KMS-11 (cell line): ENCODE data around the gene PRLH.

Experiments used
- H2AFZ ChIP-seq: fragments of 200-600 bp; sonication (generic); 2 replicates; pipeline ENCODE4 v1.6.1; 2016; ENCODE audit warnings: antibody characterized with exemption, mixed run types, low read depth
- H3K27ac ChIP-seq: fragments of 200-600 bp; sonication (generic); 2 replicates; pipeline ENCODE4 v1.6.1; 2016; ENCODE audit warnings: mild to moderate bottlenecking, mixed run types
- H3K27me3 ChIP-seq: fragments of 200-600 bp; sonication (generic); 2 replicates; pipeline ENCODE4 v1.6.1; 2017; ENCODE audit warnings: mild to moderate bottlenecking, low read depth, mixed run types, moderate library complexity; ENCODE audit not compliant: insufficient read depth
- H3K36me3 ChIP-seq: fragments of 200-600 bp; sonication (generic); 2 replicates; pipeline ENCODE4 v1.6.1; 2017; ENCODE audit warnings: mild to moderate bottlenecking, mixed run types; ENCODE audit not compliant: insufficient read depth
- H3K4me1 ChIP-seq: fragments of 200-600 bp; sonication (generic); 2 replicates; pipeline ENCODE4 v1.6.1; 2016; ENCODE audit warnings: mild to moderate bottlenecking, low read depth, mixed run types; ENCODE audit not compliant: poor library complexity, severe bottlenecking
- H3K4me2 ChIP-seq: fragments of 200-600 bp; sonication (generic); 2 replicates; pipeline ENCODE4 v1.7.0; 2016; ENCODE audit warnings: mild to moderate bottlenecking, mixed run types
- H3K4me3 ChIP-seq: fragments of 200-600 bp; sonication (generic); IDR thresholded peaks from 2 replicates; pipeline ENCODE4 v1.6.1; 2017; ENCODE audit warnings: low read depth, low read length, mixed read lengths; ENCODE audit not compliant: insufficient read depth
- H3K79me2 ChIP-seq: fragments of 200-600 bp; sonication (generic); 2 replicates; pipeline ENCODE4 v1.6.1; 2016; ENCODE audit warnings: low read depth, mixed run types; ENCODE audit not compliant: insufficient read depth
- H3K9ac ChIP-seq: fragments of 200-600 bp; sonication (generic); 2 replicates; pipeline ENCODE4 v1.6.1; 2016; ENCODE audit warnings: mild to moderate bottlenecking, mixed run types
- H4K20me1 ChIP-seq: fragments of 200-600 bp; sonication (generic); 2 replicates; pipeline ENCODE4 v1.6.1; 2016; ENCODE audit warnings: mild to moderate bottlenecking, mixed run types; ENCODE audit not compliant: insufficient read depth
- TF ChIP-seq, protein P1 (sequence below): fragments of 200-600 bp; sonication (generic); conservative IDR thresholded peaks from 2 replicates; pipeline ENCODE4 v1.6.1; 2017; ENCODE audit warnings: low read depth, mild to moderate bottlenecking, antibody characterized with exemption, low read length, moderate library complexity, mixed read lengths

The PRLH gene, protein sequence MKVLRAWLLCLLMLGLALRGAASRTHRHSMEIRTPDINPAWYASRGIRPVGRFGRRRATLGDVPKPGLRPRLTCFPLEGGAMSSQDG

DNA sequence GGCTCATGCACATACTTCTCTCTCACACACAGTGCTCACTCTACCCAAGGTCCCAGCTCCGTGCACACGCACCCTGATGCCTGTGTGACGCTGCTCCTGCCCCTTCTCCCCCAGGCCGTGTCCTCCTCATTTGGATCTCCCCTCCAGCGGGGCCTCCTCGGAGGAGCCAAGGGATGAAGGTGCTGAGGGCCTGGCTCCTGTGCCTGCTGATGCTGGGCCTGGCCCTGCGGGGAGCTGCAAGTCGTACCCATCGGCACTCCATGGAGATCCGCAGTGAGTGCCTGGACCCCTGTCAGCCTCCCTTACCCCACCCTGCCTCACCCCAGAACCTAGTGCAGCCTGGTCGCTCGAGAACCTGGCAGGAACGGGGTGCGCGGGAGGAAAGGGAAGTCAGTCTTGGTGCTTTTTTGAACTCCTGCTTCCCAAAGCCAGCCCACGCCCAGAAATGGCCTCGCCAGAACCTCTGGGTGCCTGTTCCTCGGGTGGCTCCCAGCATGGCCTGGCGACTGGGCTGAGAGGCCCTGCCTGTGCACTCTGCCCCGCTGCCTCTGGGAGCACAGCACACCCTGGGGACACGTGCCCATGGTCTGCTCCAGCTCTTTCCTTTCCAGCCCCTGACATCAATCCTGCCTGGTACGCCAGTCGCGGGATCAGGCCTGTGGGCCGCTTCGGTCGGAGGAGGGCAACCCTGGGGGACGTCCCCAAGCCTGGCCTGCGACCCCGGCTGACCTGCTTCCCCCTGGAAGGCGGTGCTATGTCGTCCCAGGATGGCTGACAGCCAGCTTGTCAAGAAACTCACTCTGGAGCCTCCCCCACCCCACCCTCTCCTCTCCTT, at the start of gene PRLH:
Gene PRLH, plus strand, starts transcription at position 174 of the 835 bp plus-strand sequence. Its CDS starts 0 bp downstream, at position 174.
- Histone ChIP-seq H3K27me3 (no peaks in the 10 kb centered on the region), H3K79me2 (no peaks in the 10 kb centered on the region), H3K27ac (no peak within 1 kb of the TSS), H3K4me1 (no peaks in the 10 kb centered on the region), H3K36me3 (no peaks in the 10 kb centered on the region), H4K20me1 (no peaks in the 10 kb centered on the region), H3K4me2 (no peak within 1 kb of the TSS), H3K9ac (no peak within 1 kb of the TSS), H3K4me3 (no peak within 1 kb of the TSS), H2AFZ (no peak within 1 kb of the TSS)
- TF ChIP-seq, protein P1, sequence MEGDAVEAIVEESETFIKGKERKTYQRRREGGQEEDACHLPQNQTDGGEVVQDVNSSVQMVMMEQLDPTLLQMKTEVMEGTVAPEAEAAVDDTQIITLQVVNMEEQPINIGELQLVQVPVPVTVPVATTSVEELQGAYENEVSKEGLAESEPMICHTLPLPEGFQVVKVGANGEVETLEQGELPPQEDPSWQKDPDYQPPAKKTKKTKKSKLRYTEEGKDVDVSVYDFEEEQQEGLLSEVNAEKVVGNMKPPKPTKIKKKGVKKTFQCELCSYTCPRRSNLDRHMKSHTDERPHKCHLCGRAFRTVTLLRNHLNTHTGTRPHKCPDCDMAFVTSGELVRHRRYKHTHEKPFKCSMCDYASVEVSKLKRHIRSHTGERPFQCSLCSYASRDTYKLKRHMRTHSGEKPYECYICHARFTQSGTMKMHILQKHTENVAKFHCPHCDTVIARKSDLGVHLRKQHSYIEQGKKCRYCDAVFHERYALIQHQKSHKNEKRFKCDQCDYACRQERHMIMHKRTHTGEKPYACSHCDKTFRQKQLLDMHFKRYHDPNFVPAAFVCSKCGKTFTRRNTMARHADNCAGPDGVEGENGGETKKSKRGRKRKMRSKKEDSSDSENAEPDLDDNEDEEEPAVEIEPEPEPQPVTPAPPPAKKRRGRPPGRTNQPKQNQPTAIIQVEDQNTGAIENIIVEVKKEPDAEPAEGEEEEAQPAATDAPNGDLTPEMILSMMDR = no peak

DNA sequence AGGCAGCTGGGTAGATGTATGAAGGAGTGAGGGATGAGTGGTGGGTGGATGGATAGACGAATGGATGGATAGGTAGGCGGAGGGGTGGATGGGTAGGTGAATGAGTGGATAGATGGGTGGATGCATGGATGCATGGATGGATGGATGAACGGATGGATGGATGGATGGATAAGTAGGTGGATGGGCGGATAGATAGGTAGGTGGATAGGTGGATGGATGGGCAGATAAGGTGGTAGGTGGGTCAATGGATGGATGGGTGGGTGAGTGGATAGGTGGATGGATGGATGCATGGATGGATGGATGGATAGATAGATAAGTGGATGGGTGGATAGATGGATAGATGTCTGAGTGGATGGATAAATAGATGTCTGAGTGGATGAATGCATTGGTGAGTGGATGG, 49.2 kb upstream of the PRLH start:
- TF ChIP-seq, protein P1 = no peak
- Histone ChIP-seq H4K20me1 (no peaks in the 10 kb centered on the region), H3K27ac (no peak overlapping the region), H2AFZ (no peak overlapping the region), H3K4me3 (no peak overlapping the region), H3K4me2 (no peak overlapping the region), H3K4me1 (peaks cover 10% of the 10 kb centered on the region), H3K79me2 (no peaks in the 10 kb centered on the region), H3K27me3 (no peaks in the 10 kb centered on the region), H3K9ac (no peak overlapping the region), H3K36me3 (no peaks in the 10 kb centered on the region)

DNA sequence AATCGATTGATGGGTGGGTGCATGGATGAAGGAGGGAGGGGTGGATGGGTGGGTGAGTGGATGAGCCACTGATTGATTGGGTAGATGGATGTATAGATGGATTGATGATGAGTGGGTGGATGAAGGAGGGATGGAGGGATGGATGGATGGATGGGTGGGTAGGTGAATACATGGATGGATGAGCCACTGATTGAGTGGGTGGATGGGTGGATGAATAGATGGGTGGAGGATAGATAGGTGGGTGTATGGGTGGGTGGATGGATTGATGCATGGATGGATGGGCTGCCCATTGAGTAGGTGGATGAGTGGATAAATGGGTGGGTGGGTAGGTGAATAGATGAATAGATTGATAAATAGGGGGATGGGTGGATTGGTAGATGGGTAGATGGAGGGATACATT, 48.4 kb upstream of the PRLH start:
- H3K36me3 ChIP-seq = no peaks in the 10 kb centered on the region
- no peaks in the 10 kb centered on the region for H3K27me3 ChIP-seq
- H3K4me3 ChIP-seq = no peak overlapping the region
- H3K4me1 ChIP-seq = peaks cover 8% of the 10 kb centered on the region
- no peaks in the 10 kb centered on the region for H3K79me2 ChIP-seq
- H3K9ac ChIP-seq = no peak overlapping the region
- no peaks in the 10 kb centered on the region for H4K20me1 ChIP-seq
- H3K27ac ChIP-seq = no peak overlapping the region
- no peak overlapping the region for H3K4me2 ChIP-seq
- TF ChIP-seq, protein P1 = no peak
- H2AFZ ChIP-seq = no peak overlapping the region

DNA sequence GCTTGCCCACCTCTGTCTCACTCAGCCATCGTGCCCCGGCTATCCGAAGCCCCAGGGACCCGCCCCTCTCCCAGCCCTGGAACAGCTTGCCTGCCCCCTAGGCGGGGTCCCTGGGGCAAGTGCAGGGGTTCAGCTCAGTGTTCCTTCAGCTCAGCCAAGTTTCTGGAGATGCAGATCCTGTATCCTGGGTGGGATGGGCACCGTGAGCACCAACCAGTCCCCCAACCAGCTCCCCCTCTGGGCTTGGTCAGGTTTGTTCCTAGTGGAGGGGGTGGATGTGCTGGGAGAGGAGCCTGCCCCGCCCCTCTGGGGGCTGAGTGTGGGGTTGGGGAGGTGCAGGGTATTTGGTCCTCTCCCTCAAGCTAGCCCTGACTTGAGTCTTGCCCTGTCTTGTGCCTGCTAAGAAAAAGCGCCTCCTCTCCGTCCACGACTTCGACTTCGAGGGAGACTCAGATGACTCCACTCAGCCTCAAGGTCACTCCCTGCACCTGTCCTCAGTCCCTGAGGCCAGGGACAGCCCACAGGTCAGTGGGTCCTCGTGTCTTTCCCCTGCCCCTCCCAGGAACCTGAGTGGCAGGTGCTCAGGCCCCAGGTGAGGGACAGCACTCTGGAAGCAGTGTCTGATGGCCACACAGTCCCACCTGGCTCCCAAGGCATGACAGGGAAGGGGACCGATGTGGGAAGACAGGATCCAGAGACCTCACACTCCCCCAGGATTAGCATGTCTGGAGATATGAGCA, 46.7 kb upstream of the PRLH start:
- Histone ChIP-seq H3K4me2 (no peak overlapping the region), H3K9ac (no peak overlapping the region), H3K79me2 (no peaks in the 10 kb centered on the region), H3K27me3 (no peaks in the 10 kb centered on the region), H4K20me1 (no peaks in the 10 kb centered on the region), H3K36me3 (no peaks in the 10 kb centered on the region), H2AFZ (no peak overlapping the region), H3K4me1 (peaks cover 3% of the 10 kb centered on the region), H3K4me3 (no peak overlapping the region), H3K27ac (no peak overlapping the region)
- TF ChIP-seq, protein P1 = no peak
